Hematopoietic multipotent progenitor cell treated with erythropoietin and hydrocortisone succinate and interleukin-3 and kit ligand, for 15 days (in vitro differentiated cells): ENCODE results near the gene LOX.

Experiments
- DNase-seq: peaks from one replicate; pipeline ENCODE4 v3.0.0-alpha.2; 2015; ENCODE audit warnings: low spot score

Gene LOX

DNA sequence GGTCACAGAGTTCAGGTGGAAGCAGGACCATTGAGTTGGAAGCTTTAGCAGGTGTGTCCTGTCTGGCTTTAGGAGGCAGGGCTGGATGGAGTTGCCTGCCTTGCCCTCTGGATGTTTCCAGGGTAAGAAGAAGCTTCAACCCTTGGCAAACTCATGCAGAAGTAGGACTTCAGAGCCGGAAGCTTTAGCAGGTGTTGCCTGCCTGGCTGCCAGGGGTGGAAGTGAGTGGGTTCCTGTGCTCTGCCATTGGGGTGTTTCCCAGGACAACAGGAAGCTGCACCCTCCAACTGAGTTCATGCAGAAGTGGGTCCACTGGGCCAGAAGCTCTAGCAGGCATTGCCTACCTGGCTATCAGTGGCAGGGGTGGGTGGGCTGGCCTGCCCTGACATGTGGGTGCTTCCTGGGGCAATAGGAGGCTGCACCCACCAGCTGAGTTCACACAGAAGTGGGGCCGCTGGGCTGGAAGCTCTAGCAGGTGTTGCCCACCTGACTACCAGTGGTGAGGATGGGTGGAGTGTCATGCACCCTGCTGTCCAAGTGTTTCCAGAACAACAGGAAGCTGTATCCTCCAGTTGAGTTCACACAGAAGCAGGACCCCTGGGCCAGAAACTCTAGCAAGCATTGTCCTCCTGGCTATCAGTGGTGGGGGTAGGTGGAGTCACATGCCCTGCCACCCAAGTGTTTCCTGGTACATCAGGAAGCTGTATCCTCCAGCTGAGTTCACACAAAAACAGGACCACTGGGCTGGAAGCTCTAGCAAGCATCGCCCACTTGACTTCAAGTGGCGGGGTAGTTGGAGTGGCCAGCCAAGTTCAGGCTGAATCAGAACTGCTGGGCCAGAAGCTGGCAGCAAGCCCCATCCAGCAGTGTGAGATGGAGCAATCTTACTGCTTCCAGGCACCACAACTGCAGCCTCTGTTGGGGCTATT is 24.6 kb downstream of the LOX start:
- no peak for DNase-seq

DNA sequence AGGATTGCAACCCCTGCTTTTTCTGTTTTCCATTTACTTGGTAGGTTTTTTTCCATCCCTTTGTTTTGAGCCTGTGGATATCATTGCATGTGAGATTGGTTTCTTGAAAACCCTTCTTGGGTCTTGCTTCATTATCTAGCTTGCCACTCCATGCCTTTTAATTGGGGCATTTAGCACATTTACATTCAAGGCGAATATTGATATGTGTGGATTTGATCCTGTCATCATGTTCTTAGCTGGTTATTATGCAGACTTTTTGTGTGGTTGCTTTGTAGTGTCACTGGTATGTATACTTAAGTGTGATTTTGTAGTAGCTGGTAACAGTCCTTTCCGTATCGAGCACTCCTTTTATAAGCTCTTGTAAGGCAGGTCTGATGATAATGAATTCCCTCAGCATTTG is 26.5 kb downstream of the LOX start:
- DNase-seq = no peak

DNA sequence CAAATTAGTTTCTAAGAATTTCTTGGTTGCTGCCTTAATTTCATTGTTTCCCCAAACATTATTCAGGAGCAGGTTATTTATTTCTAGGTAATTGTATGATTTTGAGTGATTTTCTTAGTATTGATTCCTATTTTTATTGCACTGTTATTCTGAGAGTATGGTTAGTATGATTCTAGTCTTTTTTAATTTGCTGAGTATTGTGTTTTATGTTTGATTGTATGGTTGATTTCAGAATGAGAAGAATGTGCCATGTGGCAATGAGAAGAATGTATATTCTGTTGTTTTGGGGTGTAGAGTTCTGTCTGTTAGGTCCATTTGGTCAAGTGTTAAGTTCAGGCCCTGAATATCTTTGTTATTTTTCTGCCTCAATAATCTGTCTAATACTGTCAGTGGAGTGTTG is 27.1 kb downstream of the LOX start:
- DNase-seq = no peak

DNA sequence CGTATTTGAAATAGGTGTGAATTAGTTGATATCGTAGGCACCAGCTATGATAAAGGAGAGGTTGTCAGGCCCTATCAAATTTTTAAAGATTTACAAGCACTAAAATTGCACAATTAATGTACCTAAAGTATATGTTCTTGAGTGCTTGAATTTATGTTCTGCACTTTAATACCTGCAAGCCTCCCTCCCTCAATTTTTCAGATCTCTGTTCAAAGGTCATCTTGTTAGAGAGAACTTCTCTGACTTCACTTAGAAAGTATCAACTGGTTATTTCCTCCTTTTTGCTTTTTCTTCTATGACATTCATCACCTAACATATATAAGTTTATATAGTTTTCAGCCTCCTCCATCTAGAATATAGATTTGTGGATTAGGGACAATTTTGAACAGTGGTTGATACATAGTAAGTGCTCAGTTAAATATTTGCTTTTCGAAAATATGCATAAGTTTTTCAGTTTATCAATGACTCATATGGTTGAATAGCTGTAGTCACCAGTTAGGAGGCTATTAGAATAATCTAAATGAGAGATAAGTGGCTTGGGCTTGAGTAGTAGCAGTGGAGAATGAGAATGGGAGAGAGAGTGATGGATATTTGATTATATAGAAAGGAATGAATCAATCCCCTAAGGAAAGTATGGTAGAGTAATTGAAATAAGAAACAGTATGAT is 37.3 kb downstream of the LOX start:
- no peak for DNase-seq

DNA sequence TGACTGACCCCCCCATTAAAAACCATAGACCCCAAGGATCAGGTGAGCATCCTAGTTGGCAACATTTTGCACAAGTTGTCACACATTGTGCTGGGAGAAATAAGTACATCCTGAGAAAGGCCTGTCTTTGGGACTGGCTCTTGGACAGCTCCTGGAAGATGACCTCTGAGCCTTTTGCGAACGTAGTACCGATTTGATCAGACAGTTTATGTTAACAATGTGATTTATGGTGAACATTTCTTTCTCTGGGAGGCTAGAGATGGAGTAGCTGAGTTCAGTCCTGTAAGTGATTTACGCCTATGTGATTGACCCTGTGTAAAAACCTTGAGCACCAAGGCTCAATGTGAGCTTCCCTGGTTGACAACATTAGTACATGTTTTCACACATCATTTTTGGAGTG is 41.7 kb downstream of the LOX start:
- no peak for DNase-seq

DNA sequence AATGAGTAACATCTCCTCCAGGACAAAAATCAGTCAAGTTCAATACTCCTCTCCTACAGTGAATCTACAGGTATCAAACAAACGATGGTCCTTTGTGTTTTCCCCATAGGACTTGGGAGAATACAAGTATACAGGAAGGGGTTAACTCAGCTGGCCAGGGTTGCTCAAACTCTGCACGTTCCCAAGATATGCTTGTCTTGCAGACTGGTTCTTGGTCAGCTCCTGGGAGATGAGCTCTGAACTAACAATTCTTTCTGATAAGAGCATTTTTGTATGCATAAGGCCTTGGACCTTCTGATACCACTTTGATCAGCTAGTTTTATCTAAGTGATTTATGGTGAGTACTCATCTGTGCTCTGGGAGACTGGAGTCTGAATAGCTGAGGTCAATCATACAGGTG is 42.1 kb downstream of the LOX start:
- no peak for DNase-seq

DNA sequence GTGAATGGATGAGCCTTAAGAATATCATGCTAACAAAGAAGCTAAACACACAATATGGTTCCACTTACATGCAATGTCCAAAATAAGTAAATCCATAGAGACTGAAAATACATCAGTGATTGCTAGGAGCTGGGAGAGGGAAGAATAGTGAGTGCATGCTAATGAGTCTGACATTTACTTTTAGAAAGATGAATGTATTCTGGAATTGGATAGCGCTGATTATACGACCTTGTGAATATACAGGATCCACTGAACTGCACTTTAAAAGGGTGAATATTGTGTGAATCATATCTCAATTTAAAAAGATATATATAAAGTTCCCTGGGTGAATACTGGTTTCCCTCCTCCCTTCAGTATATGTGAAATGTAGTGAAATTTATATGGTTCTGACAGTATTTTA is 46.2 kb downstream of the LOX start:
- no peak for DNase-seq

DNA sequence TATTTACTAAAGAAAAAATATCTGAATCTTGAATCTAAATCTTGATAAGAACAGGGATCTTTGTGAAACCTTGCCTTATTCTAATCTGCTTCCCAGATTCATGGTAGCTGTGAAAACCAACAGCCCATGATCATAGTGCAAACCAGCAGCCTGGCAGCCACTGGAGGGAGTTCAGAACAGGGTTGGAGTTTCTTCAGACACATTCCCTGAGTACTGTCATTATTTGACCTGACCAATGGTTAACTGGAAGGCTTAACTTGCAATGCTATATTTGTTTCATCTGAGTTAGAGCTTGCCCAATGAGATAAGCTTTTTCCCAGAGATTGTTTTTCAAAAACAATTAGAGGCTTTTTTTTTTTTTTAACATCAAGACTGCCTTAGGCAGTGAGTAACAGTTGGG is 47.8 kb downstream of the LOX start:
- no peak for DNase-seq

DNA sequence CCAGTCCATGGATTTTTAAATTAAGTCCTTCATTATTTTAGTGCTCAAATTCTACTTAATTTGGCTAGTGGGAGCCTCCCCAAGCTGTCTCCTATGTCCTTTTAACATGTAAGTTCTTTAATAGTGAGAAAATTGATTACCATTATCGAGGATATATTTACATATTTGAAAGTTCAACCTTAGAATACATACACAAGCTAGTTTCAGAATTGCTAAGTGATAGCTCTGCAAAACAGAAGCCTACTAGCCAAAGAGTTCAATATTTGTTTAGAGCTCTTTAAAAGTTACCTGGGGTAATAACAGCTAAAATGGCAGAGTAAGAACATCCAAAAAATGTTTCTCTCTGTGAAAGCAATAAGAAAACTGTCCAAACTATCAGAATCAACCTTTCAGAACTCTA is 48.2 kb downstream of the LOX start:
- DNase-seq = no peak

DNA sequence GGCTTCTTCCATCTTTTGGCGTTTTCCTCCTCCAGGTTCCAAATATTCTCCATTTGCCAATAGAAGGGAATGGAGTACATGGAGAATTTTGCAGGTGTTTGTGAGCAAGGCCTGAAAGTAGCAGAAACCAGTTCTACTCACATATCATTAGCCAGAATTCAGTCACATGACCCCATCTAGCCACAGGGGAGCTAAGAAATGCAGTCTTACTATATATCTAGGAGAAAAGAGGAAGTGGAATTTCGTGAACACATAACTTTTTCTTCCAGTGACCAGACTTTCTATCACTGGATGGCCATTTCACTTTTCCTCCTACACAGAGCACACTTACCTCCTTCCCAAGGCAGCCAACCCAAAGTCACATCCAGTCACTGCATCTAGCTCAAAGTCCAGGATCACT is 55.1 kb downstream of the LOX start:
- DNase-seq = no peak

DNA sequence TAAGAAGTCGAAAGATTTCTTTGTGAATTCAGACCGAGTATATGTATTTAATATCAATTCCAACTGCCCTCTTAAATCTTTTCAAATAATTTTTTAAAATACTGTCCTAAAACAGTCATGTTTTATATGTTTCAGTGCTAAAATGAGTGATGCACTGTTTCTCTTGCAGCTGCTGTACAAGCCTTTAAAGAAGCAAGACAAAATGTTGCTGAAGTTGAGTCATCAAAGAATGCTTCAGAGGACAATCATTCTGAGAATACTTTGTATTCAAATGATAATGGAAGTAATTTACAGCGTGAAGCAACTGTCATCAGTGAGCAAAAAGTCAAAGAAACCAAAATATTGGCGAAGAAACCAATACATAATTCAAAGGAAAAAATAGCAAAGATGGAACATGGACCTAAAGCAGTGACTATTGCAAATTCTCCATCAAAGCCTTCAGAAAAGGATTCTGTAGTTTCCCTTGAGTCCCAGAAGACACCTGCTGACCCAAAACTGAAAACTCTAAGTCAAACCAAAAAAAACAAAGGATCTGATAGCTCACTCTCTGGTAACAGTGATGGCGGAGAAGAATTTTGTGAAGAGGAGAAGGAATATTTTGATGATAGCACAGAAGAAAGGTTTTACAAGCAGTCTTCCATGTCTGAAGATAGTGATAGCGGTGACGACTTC is 58.0 kb downstream of the LOX start:
- DNase-seq = no peak

DNA sequence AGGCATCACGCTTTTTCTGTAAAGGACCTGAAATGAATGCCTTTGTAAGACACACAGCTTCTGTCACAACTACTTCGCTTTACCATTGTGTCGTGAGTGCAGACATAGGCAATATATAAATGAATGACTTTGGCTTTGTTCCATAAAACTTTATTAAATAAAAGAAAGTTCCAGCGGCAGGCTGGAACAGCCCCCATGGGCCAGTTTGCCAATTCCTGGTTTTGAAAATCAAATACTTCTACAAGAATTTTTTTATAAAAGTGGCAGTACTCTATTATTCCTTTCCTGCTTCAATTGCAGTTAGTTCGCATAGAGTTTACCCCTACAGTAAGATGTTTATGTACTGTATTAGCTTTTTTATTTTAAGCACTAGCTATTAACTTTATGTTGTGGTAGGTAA is 62.6 kb downstream of the LOX start:
- DNase-seq = no peak

DNA sequence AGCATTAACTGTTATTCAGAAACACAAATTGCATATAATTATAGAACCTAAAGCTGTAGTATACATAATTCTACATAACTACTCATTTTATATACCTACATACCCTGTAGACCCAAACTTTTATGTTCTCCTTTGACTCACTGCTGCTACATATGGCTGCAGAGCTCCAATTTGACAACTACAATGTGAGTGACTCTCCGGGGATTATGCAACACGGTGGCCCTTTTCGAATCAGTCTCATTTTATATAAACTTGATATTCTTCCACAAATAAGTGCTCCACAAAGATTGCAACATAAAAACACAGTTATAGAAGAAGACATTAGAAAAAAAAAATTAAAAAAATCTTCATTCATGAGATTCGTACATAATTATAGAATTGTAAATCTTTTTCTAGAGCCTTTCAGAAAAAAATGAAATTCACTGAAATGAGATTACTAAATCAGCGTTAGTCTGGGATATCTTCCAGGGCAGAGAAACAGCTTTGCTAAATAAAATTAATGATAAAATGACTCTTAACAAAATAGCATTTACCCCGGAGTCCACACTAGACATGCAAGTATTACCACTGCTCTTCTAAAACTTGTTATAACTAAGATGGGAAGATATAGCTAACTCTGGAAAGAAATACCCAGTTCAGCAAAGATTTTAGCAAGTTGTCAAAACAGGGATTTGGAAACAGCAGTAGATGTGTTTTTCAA is 63.7 kb downstream of the LOX start:
- no peak for DNase-seq
